Measurements from ENCODE around the gene SLC51A.
"Not testable (repeated sequence)": the region's sequence is repeated elsewhere in the genome, so short reads cannot be mapped to it uniquely, and the experiment has no call there.

The SLC51A gene

DNA sequence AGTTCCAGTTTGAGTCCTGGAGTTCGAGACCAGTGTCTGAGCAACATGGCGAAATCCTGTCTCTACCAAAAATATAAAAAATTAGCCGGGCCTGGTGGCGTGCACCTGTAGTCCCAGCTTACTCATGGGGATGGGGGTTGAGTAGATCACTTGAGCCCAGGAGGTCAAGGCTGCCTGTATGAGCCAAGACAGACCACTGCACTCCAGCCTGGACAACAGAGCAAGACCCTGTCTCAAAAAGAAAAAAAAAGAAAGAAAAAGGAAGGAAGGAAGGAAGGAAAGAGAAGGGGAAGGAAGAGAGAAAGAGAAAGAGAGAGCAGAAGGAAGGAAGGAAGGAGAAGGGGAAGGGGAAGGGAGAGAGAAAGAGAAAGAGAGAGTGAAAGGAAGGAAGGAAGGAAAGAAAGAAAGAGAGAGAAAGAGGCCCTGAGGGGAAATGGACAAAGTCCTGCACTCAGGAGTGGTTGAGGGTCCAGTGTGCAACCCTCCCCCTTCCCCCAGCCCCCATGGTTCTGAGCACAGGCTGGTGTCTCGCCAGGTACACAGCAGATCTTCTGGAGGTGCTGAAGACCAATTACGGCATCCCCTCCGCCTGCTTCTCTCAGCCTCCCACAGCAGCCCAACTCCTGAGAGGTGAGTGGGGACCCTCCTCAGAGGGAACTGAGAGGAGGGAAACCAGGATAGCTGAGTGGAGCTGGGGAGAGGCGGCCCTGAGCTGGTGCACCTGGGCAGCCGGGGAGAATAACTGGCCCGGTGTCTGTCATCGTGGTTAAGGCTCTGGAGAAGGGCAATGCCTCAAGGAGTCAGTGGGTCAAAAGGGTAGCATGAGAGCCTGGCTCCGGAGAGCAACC lies 1.2 kb downstream of the SLC51A start:
- no peak for DNase-seq

DNA sequence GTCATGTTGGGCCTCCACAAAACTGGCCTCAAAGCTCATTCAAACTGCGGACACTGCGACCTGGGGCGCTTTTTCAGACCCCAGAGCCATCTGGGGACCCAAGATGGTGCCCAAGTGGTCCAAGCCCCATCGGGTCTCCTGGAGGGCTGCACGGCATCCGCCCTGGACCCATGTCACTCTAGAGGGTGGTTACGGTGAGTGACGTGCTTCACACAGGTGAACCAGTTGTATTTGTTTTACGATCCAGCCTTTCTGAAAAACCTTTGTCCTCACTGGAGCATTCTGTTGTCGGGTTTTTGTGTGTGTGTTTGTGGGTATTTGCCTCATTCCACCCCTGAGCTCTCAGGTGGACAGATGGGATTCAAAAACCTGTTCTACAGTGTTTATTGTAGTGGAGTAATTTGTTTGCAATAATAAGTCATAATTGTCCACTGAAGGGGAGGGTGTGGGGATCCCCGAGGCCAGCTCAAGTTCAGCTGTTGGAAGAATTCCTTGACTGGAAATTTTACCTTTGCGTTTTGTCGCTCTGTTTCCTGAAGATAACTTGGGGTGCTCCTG lies 1.9 kb downstream of the SLC51A start:
- DNase-seq, result no peak

DNA sequence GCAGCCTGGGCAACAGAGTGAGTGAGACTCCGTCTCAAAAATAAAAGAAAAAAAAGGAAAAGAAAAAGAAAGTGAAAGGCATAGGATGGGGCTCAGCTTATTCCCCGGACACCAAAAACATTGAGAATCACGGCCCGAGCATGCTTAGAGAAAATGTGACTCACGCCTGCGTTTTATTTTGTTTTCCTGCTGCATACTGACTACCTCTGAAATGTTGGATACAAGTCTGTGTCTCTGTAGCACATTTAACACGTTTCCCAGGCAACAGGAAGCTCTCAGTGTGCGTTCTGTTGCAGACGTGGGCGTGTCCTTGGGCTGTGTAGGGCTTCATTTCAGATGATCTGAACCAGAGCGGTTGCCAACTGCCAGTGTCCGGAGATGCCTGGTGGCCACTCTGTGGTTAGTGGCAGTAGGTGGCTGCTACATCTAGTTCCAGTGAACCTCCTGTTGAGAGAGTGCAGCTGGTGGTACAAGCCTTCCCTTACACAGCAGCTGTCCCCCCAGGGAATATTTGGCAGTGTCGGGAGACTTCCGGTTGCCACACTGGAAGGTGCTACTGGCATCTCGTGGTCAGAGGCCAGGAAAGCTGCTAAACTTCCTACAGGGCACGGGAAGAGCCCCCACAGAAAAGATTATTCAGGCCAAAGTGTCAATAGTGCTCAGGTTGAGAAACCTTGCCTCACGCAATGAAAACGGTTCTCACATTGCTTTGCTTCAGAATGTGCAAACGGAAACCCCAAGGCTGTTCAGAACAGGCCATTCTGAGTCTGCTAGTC lies 3.0 kb downstream of the SLC51A start:
- peak; percentile 91 for DNase-seq

DNA sequence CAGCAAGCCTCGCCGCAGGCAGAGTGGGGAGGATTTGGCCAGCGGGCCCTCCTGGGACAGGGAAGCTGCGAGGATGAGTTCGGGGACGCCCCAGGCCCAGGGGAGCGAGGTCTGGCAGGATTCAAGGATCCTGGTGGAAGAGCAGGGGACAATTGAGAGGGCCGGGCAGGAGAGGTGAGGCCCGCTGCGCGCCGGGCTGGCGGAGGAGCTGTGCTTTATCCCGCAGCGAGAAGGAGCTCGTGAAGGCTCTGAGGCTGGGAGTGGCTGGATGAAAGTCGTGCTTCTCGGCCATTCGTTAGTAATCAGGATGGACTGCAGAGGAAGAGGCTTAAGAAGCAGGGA lies 3.6 kb downstream of the SLC51A start:
- DNase-seq, result no peak

DNA sequence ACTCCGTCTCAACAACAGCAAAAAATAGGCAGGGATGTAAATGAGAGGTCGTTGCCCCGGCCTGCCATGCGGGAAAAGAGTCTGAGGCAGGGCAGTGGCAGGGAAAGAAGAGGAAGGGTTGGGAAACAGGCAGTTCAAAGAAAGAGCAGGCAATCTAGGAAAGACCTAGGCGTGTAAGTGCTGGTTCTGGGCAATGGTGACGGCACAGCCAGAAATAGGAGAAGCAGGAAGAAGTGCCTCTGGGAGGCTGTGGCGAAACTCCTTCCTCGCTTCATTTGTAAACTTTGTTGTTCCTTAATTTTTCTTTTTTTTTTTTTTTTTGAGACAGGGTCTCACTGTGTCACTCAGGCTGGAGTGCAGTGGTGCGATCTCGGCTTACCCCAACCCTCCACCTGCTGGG lies 4.3 kb downstream of the SLC51A start:
- DNase-seq, result peak; percentile 88

DNA sequence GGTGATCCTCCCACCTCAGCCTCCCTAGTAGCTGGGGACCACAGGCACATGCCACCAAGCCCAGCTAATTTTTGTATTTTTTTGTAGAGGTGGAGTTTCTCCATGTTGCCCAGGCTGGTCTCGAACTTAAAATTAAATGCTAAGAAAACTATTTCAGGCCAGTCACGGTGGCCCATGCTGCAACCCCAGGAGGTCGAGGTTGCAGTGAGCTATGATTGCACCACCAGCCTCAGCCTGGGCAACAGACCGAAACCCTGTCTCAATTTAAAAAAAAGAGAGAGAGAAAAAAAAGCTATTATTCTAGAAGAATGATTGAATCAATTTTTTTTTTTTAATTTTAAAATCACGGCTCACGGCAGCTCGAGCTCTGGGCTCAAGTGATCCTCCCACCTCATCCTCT lies 4.7 kb downstream of the SLC51A start:
- DNase-seq, result peak; percentile 75

DNA sequence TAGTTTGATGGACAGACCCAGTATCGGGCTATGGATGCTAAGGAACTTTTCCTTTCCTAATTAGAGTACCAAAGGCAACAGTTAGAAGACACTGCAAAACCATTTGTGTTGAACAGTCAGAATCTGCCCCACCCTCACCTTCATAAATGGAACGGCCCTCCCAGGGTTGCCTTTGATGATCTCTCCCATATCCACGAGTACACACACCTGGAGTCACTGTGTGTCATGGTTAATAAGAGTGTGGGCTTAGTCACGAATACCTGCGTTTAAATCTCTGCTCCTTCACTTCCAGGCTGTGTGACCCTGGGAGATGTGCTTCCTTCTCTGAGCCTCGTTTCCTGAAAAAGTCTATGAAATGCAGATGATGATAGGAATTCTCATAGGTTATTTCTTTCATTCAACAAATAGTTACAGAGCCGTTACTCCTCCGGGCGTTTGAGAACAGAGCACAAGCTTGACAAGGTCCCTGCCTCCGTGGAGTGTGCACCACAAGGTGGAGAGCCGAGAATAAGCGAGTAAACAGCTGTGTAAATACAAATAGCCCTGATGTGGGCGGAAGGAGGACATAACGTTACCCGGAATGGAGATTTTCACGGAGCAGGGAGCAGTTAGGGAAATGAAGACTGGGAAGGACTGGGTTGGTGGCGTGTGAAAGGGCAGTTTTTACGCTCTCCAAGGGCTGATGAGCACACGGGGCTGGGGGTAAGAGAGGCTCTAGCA lies 6.7 kb downstream of the SLC51A start:
- DNase-seq, result no peak

DNA sequence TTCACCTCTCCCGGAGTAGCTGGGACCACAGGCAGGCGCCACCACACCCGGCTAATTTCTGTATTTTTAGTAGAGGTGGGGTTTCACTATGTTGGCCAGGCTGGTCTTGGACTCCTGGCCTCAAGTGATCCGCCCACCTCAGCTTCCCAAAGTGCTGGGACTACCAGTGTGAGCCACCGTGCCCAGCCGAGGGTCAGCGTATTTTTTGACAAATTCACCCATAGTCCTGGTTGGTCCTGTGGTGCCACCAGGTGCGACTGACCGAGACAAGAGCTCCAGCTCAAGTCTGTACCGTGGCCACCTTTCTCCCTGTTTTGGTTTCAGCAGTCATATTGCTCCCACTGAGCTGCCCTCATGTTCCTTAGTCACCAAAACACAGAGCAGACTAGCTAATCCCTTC lies 8.8 kb downstream of the SLC51A start:
- no peak for DNase-seq

DNA sequence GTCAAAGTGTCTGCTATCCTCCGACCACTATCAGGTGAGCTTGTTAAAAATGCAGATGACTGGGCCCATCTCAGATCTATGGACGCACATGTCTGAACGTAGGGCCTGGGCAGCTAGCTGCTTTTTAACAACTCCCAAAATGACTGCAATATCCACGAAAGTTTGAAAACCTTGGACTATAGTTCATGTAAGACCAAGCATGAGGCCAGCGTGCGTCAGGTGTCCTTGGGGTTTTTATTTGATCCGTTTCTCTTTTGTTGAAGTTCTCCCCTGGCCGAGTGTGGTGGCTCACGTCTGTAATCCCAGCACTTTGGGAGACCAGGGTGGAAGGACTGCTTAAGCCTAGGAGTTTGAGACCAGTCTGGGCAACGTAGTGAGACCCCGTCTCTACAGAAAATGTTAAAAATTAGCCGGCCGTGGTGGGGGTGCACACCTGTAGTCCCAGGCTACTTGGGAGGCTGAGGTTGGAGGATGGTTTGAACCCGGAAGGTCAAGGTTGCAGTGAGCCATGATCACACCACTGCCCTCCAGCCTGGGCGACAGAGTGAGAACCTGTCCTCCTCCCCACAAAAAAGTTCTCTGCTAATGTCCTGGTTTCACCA lies 9.5 kb downstream of the SLC51A start:
- DNase-seq, result no peak

DNA sequence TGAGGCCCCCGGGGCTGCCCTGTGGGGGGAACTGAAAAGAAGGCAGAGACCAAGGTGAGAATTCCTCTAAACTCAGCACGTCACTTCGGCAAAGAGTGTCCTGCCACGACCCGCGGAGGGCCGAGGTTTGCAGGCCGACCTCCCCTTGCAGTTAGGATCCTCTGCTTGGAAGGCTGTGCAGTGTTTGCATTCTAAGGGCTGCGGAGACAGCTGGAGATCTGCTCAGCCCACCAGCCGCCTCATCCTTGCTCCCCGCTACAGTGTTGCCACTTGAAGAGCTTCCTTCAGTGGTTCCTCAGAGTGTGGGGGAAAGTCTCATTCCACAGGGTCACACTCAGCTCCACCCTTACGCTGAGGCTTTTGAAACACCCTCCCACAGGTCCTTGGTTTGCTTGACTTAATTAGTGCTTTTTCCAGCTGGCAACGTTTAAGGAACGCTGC lies 10.8 kb downstream of the SLC51A start:
- DNase-seq, result no peak

DNA sequence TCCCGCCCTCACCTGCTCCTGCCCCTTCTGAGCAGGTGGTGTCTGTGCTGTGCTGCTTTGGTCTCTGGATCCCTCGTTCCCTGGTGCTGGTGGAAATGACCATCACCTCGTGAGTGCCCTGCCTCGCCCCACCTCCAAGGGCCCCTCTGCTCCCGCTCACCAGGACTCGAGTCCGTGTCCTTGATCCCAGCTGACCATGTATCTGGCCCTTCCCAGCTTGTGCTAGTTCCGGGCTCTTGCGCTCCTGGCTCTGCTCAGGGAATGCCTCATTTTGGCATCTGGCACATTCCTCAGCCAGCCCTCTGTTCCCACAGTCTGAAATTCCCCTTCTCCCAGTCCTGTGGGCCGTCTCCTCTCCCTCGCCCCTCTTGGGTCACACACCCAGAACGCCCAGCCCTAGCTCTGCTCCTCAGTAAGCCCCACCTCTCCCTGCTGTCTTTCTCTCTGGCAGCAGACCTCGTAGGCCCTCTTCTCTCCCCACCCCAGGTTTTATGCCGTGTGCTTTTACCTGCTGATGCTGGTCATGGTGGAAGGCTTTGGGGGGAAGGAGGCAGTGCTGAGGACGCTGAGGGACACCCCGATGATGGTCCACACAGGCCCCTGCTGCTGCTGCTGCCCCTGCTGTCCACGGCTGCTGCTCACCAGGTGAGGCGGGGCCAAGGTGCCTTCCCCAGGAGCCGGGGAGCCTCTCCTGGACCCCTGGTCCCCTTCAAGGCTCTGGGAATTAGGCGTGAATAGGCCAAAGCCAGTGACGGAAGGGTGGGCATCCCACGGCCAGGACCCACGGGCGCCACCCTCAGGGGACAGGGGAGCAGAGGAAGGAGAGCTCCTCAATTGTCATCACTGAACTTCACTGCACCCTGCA lies 11.5 kb downstream of the SLC51A start:
- DNase-seq, result no peak

DNA sequence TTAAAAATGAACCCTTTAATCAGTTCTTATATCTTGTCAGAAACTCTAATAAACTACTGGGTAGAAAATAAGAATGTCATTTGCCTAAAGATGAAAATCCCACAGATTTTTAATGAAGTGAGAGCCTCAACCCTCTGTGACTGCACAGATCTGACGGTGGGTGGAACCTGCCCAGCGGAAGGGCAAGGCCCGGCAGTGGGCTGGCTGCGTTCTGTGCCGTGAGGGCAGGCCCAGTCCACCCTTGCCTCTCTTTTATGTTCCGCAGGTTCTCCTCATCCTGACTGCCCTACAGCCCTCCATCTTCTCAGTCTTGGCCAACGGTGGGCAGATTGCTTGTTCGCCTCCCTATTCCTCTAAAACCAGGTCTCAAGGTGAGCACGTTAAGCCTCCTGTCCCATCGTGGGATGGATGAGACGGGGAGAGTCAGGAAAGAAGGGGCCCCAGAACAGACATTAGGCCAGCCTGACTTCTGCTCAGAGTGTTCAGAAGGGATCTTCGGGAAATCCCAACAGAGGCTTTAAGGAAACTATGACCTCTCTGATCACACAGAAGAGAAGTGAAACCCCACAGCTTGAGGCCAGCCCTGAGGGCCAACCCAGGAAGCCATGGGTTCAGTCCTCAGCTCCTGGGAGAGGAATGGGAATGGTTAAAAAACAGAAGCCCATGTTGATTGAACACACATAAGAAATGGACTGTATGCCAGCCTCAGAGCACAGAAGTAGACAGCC lies 16.0 kb downstream of the SLC51A start:
- DNase-seq, result peak; percentile 82

DNA sequence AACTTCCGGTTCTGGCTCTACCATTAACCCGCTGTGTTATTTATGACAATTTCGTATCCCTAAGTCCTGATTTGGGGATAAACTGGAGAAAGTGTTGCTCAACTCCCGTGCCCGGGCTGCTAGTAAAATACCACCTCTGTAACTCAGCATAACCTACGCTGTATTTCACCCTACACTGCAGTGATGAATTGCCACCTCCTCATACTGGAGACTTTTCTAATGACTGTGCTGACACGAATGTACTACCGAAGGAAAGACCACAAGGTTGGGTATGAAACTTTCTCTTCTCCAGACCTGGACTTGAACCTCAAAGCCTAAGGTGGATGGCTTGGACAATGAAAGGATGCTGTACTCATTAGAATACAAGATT lies 16.5 kb downstream of the SLC51A start:
- no peak for DNase-seq

DNA sequence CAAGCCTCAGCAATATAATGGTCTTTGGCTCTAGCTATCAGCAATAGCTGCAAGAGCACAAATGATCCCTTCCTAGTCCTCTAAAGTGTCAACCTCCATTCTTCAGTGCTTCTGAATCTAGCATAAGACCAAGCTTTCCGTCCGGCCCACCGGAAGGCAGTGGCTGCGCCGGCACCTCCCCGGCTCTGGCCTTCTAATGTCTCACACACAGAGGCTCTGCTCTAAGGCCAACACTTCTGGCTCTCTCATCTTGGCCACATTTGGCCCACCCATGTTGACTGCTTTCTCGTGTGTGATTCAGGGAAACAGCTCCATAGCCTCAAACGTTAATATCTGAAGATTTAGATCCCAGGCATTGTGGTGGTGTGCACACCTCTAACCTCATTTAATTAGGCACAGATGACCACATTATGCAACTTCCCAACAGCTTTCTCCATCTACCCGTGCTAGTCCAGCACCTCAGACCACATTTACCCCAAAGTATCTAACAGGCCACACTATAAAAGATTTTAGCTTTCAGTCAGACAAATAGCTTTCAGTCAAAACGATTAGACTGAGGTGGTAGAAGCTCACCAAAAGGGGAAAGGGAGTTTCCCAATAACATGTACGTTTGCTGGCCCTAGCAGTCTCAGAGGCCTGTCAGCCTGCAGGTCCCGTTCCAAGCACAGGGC lies 19.3 kb downstream of the SLC51A start:
- DNase-seq, result peak; percentile 56

DNA sequence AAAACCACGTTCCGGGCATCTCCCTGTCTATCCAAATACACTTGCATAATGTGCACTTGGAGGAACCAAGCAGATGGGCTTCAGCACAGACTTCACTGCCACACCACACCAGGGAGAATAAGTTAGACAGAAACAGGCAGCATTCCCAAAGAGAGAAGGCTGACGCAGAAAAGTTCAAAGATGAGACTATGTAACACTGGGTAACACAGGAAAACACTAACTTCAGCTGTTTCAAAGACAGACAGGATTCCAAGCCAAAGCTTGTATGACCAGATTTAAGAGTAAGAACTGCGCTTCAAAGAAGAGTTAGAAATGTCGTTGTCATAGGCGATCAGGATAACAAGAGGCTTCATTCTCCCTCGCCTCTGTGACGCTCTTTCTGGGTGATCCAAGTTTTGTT lies 19.9 kb downstream of the SLC51A start:
- DNase-seq, result no peak

DNA sequence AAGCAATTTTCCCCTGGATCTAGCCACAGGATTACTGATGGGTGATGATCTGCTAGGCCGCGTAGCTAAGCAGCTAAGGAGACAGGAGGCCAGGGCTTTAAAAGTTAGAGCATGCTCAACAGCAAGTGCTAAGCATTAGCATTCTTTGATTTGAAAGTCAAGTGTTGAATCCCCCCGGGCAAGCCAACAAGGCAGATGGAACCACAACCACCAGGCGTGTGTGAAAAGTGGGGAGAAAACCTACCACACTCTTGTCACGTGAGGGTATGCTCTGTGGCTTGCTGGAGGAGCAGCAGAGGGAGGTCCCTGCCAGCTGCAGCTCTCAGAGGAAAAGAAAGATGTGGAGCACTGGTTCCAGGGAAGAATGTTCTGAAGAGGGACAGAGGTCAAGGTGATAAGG lies 20.9 kb downstream of the SLC51A start:
- DNase-seq, result no peak

DNA sequence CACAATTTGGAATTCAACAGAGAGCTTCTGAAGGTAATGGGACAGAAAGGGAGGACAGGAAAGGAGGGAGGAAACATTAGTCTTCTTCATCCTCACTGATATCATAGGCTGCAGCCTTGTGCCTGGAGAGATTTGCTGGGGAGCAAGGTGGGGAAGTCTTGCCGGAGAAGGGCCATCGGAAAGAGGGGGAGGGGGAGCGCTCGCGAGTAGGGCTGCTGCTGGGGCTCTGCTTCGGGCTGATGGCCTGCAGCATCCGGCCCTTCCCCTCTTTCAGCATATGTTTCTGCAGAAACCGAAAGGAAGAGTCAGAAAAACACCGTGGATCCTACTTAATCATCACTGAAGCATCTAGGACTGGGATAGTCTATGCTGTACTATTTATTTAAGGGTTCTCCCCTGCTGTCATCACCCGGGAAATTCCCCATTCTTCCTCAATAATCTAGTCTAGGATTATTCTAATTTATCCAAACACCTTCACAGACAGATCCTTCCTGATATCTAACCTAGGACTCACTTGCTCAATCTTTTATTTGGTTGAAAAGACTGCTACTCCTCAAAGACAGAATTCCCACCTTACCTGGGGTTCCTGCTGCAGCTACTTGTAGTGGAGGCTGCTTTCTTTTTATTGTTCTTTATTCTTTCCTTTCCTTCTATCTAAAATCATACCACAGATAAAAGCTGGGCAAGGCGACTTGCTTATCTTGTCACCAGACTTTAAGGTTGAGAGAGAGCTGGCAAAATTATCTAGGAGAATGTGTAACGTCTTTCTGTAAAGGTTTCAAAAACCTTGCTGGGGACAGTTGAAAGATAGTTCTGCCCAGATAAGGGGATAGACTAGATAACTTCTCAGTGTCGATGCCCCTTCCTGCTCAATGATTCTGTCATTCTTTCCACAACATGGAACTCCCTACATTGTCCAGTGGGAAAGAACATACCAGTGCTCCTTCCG lies 22.6 kb downstream of the SLC51A start:
- no peak for DNase-seq

DNA sequence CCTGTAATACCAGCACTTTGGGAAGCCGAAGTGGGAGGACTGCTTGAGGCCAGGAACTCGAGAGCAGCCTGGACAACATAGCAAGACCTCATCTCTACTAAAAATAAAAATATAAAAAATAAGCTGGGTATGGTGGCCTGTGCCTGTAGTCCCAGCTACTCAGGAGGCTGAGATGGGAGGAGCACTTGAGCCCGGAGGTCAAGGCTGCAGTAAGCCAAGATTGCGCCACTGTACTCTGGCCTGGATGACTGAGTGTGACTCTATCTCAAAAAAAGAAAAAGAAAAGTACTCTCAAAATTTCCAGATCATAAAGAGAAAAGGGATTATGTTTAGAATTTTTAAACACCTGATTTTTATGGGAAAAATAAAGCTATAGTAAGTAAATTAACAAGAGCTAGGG lies 24.1 kb downstream of the SLC51A start:
- DNase-seq, result no peak

DNA sequence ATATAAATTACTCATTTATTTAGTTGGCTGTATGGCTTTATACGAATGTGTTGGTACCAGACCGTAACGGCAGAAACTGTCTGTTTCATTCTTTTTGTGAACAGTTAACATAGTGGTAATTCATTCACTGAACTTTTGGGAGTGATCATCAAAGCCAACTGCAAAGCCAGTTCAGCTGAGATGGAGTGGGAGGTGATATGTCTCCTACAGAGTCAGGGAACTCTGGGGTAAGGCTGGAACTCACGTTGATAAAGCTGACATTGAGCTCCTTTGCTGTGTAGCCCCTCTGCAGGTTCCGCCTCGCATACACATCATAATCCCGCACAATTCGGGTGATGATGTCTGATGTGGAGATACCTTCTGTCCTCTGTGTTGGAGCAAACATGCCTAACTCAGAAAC lies 25.4 kb downstream of the SLC51A start:
- DNase-seq, result no peak

DNA sequence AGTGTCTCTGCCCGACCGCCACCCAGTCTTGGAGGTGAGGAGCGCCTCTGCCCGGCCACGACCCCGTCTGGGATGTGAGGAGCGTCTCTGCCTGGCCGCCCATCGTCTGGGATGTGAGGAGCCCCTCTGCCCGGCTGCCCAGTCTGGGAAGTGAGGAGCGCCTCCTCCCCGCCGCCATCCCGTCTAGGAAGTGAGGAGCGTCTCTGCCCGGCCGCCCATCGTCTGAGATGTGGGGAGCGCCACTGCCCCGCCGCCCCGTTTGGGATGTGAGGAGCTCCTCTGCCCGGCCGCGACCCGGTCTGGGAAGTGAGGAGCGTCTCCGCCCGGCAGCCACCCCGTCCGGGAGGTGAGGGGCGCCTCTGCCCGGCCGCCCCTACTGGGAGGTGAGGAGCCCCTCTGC lies 27.8 kb downstream of the SLC51A start:
- DNase-seq, result not testable (repeated sequence)

Measured in MV-4-11 (cell line).